Left lobe of liver (tissue), 2 donors: ENCODE measurements around the gene TCEA3. TPM values are rescaled to one million over a fixed set of nuclear protein-coding genes. Genes with fewer than 3 reads are reported as not detected.

Experiments
- ATAC-seq: fragments of 200-7000 bp; cut with Tn5 transposase; one replicate; pipeline ENCODE4 v1.9.1; 2020; ENCODE audit warnings: mild to moderate bottlenecking, moderate library complexity
- DNase-seq: peaks from one replicate; pipeline ENCODE4 v3.0.0-alpha.2; 2020; ENCODE audit warnings: low spot score
- total RNA-seq: library from RNA; stranded (reverse); gene quantifications from one replicate; pipeline ENCODE4 v1.2.1, GENCODE V29; 2021
- donor health status: DM: no; HTN: no; CAD: no; lungs with moderate emphysema.
- donor health status: DM: no; HTN: yes; CAD: no.

TCEA3 gene
- total RNA-seq, 1 donor from 2014 or later: 70.9 TPM

- DNase-seq (no peak), ATAC-seq (no peak)
Observed at GRCh38 chr1:23341931-23342692, 82.4 kb downstream of the TCEA3 start.

- DNase-seq: no peak
- ATAC-seq: no peak
Observed at GRCh38 chr1:23339632-23340031, 84.9 kb downstream of the TCEA3 start.

GRCh38 chr1:23337869-23338268 is 86.7 kb downstream of the TCEA3 start:
- no peak for DNase-seq

GRCh38 chr1:23331713-23332112 is 92.8 kb downstream of the TCEA3 start:
- DNase-seq (peak; percentile 68), ATAC-seq (peak; percentile 87)

More at GRCh38 chr1:23337869-23338268, 86.7 kb downstream of the TCEA3 start:
- ATAC-seq: no peak

Other genes starting within 250 kb of the TCEA3 start
- not detected for gene HTR1D, start 207.2 kb downstream of the TCEA3 start, total RNA-seq
- 32.2 TPM for gene HNRNPR, start 80.5 kb downstream of the TCEA3 start, total RNA-seq
- 3.7 TPM for gene ZNF436, start 54.9 kb downstream of the TCEA3 start, total RNA-seq
- gene ASAP3, start 59.4 kb upstream of the TCEA3 start, total RNA-seq: 16.7 TPM
- 0.15 TPM for gene E2F2, start 106.5 kb upstream of the TCEA3 start, total RNA-seq
- 19.7 TPM for gene ID3, start 134.8 kb upstream of the TCEA3 start, total RNA-seq